Astrocyte (in vitro differentiated cells and primary cell): ENCODE measurements around the gene BCL2. TPM values are rescaled to one million over a fixed set of nuclear protein-coding genes. Genes with fewer than 3 reads are reported as not detected.

Experiments
- DNase-seq: peaks from one replicate; pipeline ENCODE4 v3.0.0-alpha.2; 2010; ENCODE audit warnings: low read depth
- FAIRE-seq: peaks from 2 replicates; lab custom pipeline; 2011; peaks lifted over from hg19 to GRCh38; lab: Jason Lieb, UNC
- H2AFZ ChIP-seq: 2 replicates; pipeline ENCODE4 v1.6.0; 2012; ENCODE audit warnings: low read depth, low read length, inconsistent platforms
- H3K27ac ChIP-seq: 2 replicates; pipeline ENCODE4 v1.5.1; 2011; ENCODE audit warnings: low read depth, low read length, inconsistent platforms
- H3K27me3 ChIP-seq: 2 replicates; pipeline ENCODE4 v1.6.0; 2011; ENCODE audit warnings: low read length, inconsistent platforms; ENCODE audit not compliant: insufficient read depth
- H3K36me3 ChIP-seq: 2 replicates; pipeline ENCODE4 v1.5.1; 2011; ENCODE audit warnings: low read length, inconsistent platforms; ENCODE audit not compliant: insufficient read depth
- H3K4me1 ChIP-seq: 2 replicates; pipeline ENCODE4 v1.5.1; 2011; ENCODE audit warnings: low read length, inconsistent platforms; ENCODE audit not compliant: insufficient read depth
- H3K4me2 ChIP-seq: 2 replicates; pipeline ENCODE4 v1.6.0; 2012; ENCODE audit warnings: low read length, inconsistent platforms
- H3K4me3 ChIP-seq: 2 replicates; pipeline ENCODE4 v1.5.1; 2011; ENCODE audit warnings: low read depth, mild to moderate bottlenecking, low read length, inconsistent platforms; ENCODE audit not compliant: insufficient read depth
- H3K79me2 ChIP-seq: 2 replicates; pipeline ENCODE4 v1.6.0; 2012; ENCODE audit warnings: mild to moderate bottlenecking, low read length, inconsistent platforms; ENCODE audit not compliant: insufficient read depth
- H3K9ac ChIP-seq: 2 replicates; pipeline ENCODE4 v1.6.0; 2012; ENCODE audit warnings: mild to moderate bottlenecking, low read length, inconsistent platforms
- H3K9me3 ChIP-seq: 2 replicates; pipeline ENCODE4 v1.5.1; 2012; ENCODE audit warnings: low read depth, mild to moderate bottlenecking, low read length, inconsistent platforms; ENCODE audit not compliant: insufficient read depth
- H4K20me1 ChIP-seq: 2 replicates; pipeline ENCODE4 v1.6.0; 2012; ENCODE audit warnings: low read length, inconsistent platforms; ENCODE audit not compliant: insufficient read depth
- H3K27ac Mint-ChIP-seq: one replicate; pipeline ENCODE4 v1.8.0; 2021; ENCODE audit warnings: mild to moderate bottlenecking, mixed read lengths; ENCODE audit not compliant: unreplicated experiment
- H3K27me3 Mint-ChIP-seq: one replicate; pipeline ENCODE4 v1.8.0; 2021; ENCODE audit warnings: low read depth, mixed read lengths; ENCODE audit not compliant: unreplicated experiment
- H3K36me3 Mint-ChIP-seq: one replicate; pipeline ENCODE4 v1.8.0; 2021; ENCODE audit warnings: low read depth, mixed read lengths; ENCODE audit not compliant: unreplicated experiment
- H3K4me1 Mint-ChIP-seq: one replicate; pipeline ENCODE4 v1.8.0; 2021; ENCODE audit warnings: low read depth, mixed read lengths; ENCODE audit not compliant: unreplicated experiment
- H3K4me3 Mint-ChIP-seq: one replicate; pipeline ENCODE4 v1.8.0; 2021; ENCODE audit warnings: mild to moderate bottlenecking, moderate library complexity, mixed read lengths; ENCODE audit not compliant: unreplicated experiment
- H3K9me3 Mint-ChIP-seq: one replicate; pipeline ENCODE4 v1.8.0; 2021; ENCODE audit warnings: mild to moderate bottlenecking, mixed read lengths; ENCODE audit not compliant: unreplicated experiment
- EZH2 ChIP-seq: IDR thresholded peaks from 2 replicates; pipeline ENCODE4 v1.6.1; 2012; ENCODE audit warnings: mild to moderate bottlenecking, low read length, inconsistent platforms; ENCODE audit not compliant: insufficient read depth
- total RNA-seq: library from RNA; stranded (reverse); gene quantifications from 2 replicates; pipeline ENCODE4 v1.2.1, GENCODE V29; 2021
- TF ChIP-seq, protein P1 (sequence below): IDR thresholded peaks from 2 replicates; pipeline ENCODE4 v1.5.1; 2011; ENCODE audit warnings: low read depth, mild to moderate bottlenecking, inconsistent platforms, low read length, moderate library complexity; ENCODE audit not compliant: insufficient read depth

BCL2 gene
- total RNA-seq, 1 donor from 2014 or later = 1.7 TPM

GRCh38 chr18:63336366-63337099 is 17.0 kb upstream of the BCL2 start:
- Mint-ChIP-seq H3K27ac (peak overlapping the region; percentile 67), H3K36me3 (peaks cover 6% of the 10 kb centered on the region), H3K4me3 (no peak overlapping the region), H3K9me3 (no peaks in the 10 kb centered on the region), H3K27me3 (no peaks in the 10 kb centered on the region), H3K4me1 (peaks cover 8% of the 10 kb centered on the region)
- H3K4me1 ChIP-seq = peaks cover 3% of the 10 kb centered on the region
- no peaks in the 10 kb centered on the region for H3K27me3 ChIP-seq
- H3K9ac ChIP-seq = peak overlapping the region; percentile 50
- H3K27ac ChIP-seq = peak overlapping the region; percentile 86
- H3K36me3 ChIP-seq = peaks cover 46% of the 10 kb centered on the region
- no peaks in the 10 kb centered on the region for H3K79me2 ChIP-seq
- peak overlapping the region; percentile 26 for H2AFZ ChIP-seq
- DNase-seq (peak; percentile 90), FAIRE-seq (peak; percentile 98)
- H3K9me3 ChIP-seq = no peaks in the 10 kb centered on the region
- peak overlapping the region; percentile 7 for H3K4me3 ChIP-seq
- peak overlapping the region; percentile 66 for H3K4me2 ChIP-seq
- TF ChIP-seq, protein P1, sequence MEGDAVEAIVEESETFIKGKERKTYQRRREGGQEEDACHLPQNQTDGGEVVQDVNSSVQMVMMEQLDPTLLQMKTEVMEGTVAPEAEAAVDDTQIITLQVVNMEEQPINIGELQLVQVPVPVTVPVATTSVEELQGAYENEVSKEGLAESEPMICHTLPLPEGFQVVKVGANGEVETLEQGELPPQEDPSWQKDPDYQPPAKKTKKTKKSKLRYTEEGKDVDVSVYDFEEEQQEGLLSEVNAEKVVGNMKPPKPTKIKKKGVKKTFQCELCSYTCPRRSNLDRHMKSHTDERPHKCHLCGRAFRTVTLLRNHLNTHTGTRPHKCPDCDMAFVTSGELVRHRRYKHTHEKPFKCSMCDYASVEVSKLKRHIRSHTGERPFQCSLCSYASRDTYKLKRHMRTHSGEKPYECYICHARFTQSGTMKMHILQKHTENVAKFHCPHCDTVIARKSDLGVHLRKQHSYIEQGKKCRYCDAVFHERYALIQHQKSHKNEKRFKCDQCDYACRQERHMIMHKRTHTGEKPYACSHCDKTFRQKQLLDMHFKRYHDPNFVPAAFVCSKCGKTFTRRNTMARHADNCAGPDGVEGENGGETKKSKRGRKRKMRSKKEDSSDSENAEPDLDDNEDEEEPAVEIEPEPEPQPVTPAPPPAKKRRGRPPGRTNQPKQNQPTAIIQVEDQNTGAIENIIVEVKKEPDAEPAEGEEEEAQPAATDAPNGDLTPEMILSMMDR = no peak
- TF ChIP-seq EZH2 = no peak
- H4K20me1 ChIP-seq = no peaks in the 10 kb centered on the region

DNA sequence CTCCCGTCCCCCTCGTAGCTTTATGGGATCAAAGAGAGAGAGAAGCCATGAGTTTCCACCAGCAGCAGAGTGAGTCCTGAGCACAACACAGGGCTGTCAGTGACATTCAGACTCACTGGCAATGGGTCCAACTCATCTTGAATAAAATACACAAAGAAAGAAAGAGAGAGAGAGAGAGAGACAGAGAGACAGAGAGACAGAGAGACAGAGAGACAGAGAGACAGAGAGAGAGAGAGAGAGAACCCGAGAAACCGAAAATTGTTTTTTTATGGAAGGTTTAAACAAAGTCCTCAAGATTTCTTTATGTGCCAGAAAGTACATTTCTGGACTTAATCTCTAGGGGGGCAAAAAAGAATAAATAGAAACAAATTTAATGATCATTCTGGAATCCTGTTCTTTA is 11.5 kb upstream of the BCL2 start:
- Histone ChIP-seq H3K4me3 (no peak overlapping the region), H4K20me1 (no peaks in the 10 kb centered on the region), H3K4me1 (no peaks in the 10 kb centered on the region), H3K27me3 (no peaks in the 10 kb centered on the region), H3K36me3 (peaks cover 42% of the 10 kb centered on the region), H3K27ac (no peak overlapping the region), H3K9ac (no peak overlapping the region), H3K79me2 (no peaks in the 10 kb centered on the region), H3K9me3 (no peaks in the 10 kb centered on the region), H2AFZ (no peak overlapping the region), H3K4me2 (no peak overlapping the region)
- FAIRE-seq (no peak), DNase-seq (no peak)
- TF ChIP-seq EZH2 = no peak
- TF ChIP-seq, protein P1 = no peak
- Mint-ChIP-seq H3K27me3 (no peaks in the 10 kb centered on the region), H3K27ac (no peak overlapping the region), H3K36me3 (peaks cover 6% of the 10 kb centered on the region), H3K4me1 (peaks cover under 1% of the 10 kb centered on the region), H3K9me3 (no peaks in the 10 kb centered on the region), H3K4me3 (no peak overlapping the region)

DNA sequence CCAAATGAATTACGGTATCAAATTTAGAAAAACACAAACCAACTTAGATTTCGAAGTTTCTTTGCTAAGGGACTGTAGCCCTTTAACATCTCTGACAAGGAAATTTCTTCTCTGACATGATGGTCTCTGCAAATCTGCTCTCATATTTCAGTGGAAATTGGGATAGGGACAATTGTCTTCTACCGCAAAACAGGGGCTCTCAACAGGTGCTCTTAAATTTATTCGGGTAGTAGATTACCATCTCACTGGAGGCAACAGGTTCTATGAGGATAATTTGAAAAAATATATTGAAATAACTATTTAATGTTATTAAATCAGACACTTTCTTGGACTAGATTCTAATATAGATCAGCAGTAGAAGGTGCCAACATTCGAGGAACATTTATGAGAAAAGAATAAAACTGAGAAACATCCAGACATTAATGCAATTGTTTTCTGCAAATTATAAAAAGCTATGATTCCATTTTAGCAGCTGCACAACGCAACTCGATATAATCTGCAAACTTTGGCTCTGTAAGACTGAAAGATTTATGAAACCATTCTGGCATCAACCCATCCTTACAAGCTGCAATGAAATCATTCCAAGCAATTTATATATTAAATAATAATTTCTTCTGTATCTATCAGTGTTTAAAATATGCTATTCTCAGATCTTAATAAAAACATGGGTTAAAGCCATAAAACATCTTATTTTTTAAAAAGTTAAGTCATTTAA is 10.0 kb upstream of the BCL2 start:
- H3K9me3 Mint-ChIP-seq = no peaks in the 10 kb centered on the region
- no peak overlapping the region for H3K4me3 ChIP-seq
- no peak for FAIRE-seq
- no peak overlapping the region for H3K4me2 ChIP-seq
- H3K36me3 Mint-ChIP-seq = peaks cover 3% of the 10 kb centered on the region
- no peaks in the 10 kb centered on the region for H4K20me1 ChIP-seq
- no peaks in the 10 kb centered on the region for H3K27me3 ChIP-seq
- DNase-seq = no peak
- no peaks in the 10 kb centered on the region for H3K27me3 Mint-ChIP-seq
- H3K9ac ChIP-seq = no peak overlapping the region
- H3K4me1 ChIP-seq = no peaks in the 10 kb centered on the region
- no peak overlapping the region for H3K4me3 Mint-ChIP-seq
- H3K9me3 ChIP-seq = no peaks in the 10 kb centered on the region
- no peaks in the 10 kb centered on the region for H3K4me1 Mint-ChIP-seq
- peaks cover 33% of the 10 kb centered on the region for H3K36me3 ChIP-seq
- H3K27ac Mint-ChIP-seq = no peak overlapping the region
- H2AFZ ChIP-seq = no peak overlapping the region
- H3K79me2 ChIP-seq = no peaks in the 10 kb centered on the region
- no peak overlapping the region for H3K27ac ChIP-seq
- TF ChIP-seq EZH2 = no peak
- TF ChIP-seq, protein P1 = no peak
